Transverse colon (tissue), 3 donors: ENCODE results near the gene GFRA4.

Experiments used
- POLR2A ChIP-seq: fragments of 450-650 bp; IDR thresholded peaks from one replicate; pipeline ENCODE4 v1.6.1; 2016; ENCODE audit warnings: antibody characterized with exemption, mild to moderate bottlenecking, moderate library complexity
- POLR2AphosphoS5 ChIP-seq, 3 donors: sonication (generic); formaldehyde crosslinking; IDR thresholded peaks; one replicate each; pipeline ENCODE4 v1.6.1; 2016; ENCODE audit warnings: antibody characterized with exemption in 3 of 3

- TF ChIP-seq POLR2A (no peak), POLR2AphosphoS5 (IDR thresholded peaks at IDR 0.05) (no peak)
Measured at GRCh38 chr20:3640259-3640658, 22.9 kb downstream of the GFRA4 start.
